Embryonic facial prominence (tissue), 1 donor: Measurements from ENCODE around the gene SLC8A3.

Source experiments
- DNase-seq: peaks from one replicate; pipeline ENCODE4 v3.0.0-alpha.2; 2016; ENCODE audit errors: extremely low spot score

Gene SLC8A3

DNA sequence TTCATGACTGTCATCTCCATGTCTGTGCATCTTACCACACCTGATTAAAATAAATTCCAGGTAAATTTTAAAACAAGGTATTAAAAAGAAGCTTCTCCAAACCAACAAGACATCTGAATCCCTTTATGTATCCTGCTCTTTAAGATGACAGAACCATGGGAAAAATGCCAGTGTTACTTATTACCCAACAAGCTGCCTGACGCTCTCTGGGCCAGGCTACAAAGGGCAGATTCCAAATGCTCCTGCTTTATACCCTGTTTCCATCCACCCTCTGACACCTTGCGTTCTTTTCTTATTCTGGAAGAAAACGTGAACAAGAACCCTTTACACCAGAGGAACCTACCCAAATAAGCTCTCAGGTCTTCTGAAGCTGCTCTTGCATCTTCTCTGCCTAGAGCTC lies 70.7 kb downstream of the SLC8A3 start:
- DNase-seq = no peak

DNA sequence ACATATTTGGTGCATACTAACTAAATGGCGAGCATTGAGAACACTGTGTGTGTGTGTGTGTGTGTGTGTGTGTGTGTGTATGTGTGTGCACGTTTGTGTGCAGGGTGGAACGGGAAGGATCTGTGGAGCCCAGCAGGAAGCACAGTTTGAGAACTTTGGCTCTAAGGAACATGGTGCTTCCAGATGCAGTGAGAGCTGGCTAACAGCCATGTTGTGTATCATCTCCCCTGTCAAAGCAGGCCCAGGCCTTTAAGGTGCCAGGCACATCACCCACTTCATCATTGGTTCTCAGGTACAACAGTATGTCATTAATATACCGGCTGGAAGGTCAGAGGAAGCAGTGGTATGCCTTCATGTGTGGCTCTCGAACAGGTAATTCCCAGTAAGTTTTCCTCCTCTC lies 72.5 kb downstream of the SLC8A3 start:
- no peak for DNase-seq

DNA sequence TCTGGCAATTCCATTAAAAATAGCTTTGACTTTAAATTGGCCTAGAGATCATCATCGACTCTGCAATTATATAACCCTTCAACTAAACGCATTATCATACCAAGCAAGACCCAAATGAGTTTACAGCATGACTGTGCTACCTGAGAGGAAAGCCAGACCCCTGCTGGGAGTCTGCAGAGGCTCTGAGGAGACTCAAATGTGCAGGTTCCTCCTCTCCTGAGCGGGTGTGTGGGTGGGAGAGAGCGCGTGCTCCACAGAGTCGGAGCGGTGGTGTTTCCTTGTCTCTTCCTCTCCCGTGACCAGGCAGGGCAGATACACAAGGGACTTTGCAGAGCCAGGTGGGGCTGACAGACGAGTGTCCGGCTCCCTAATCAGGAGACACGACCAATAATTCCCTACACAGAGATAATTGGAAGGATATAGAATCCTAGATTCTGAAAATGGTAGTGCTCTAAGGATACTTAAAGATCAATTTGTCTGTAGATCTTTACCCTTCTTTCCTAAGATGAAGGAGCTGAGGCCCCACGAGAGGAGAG lies 74.1 kb downstream of the SLC8A3 start:
- DNase-seq = no peak

DNA sequence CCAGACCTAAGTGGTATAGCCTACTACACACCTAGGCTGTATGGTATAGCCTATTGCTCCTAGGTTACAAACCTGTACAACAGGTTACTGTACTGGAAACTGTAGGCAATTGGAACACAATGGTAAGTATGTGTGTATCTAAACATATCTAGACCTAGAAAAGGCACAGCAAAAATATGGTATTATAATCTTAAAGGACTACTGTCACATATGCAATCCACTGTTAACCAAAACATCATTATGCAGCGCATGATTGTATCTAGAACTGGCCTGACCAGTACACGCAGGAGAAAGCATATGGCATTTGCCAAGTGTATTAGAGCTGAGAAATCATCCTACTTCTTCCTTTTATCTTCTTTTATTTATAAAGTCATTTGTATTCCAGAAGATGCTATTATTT lies 75.5 kb downstream of the SLC8A3 start:
- DNase-seq = no peak

DNA sequence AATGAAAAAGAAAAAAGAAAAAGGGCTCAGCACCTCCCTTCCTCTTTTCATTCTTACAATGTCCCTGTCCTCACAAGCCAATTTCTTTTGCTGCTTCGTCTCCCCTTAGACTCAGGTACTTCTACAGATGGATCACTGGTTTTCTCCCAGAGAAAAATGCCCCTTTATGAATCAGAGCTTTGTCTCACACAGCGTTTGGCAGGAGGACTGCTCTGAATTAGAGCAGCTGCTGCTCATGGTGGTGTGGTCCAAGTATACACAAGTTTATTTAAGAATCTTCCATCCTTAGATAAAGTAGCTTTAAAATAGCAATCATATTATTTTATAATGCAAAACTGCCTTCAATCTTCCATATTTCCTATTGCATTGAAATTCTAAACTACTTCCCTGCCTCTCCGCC lies 80.3 kb downstream of the SLC8A3 start:
- DNase-seq = no peak

DNA sequence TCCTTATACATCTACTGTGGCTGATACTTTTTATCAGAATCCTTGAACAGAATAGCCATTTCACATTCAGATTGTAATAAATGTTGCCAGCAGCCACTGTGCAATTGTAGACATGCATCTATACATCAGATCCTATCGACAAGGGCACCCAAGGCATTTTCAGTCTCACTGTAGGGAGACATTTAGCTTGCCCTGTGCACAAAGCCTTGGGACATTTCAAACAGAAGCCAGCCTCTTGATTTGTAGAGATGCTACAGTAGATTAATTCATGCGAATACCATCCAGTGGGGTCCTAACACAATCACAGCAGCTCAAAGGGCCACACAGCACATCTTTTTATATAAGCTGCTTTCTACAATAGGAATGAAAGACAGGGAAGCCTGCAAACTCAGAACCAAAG lies 81.4 kb downstream of the SLC8A3 start:
- DNase-seq = no peak

DNA sequence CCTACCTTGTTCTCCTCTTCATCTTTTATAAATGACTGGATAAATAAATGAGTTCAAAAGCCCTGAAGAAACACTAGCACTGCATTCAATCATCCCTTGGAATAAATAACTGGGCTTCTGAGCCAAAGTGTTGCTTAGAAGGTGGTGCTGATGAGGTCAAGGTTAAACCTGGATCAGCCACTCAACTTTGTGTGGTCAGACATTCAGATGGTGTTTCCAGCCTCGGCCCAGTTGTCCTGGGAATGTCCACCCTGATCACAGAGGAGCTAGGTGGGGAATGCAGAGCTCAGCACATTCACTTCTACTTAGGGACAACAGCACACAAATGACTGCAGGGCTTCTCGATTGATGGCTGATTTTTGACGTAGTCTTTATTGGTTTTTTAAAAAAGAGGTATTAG lies 88.7 kb downstream of the SLC8A3 start:
- no peak for DNase-seq

DNA sequence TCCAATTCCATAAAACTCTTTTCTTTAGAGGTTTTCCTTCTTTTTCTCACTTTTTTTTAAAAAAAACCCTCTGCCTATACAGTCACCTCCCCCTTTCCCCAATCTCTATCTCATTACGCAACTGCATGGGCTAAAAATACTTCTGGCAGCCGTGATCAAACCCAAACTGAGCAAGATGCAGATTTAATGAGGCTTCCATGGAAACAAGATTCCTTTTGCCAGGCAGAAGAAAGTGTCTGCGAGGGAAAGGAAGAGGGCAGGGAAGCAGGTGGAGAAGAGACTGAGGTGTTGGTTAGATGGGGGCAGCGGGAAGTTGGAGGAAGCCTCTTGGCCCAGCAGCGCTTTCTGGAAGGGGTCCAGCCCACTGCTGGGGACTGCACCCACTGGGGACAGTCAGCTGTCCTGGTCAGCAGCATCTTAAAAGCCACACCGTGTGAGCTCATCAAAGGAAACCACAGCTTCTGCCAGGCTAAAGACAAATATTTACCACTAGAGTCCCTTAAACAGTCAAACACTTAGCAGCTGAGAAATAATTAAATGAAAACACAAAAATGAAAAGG lies 90.4 kb downstream of the SLC8A3 start:
- DNase-seq = no peak

DNA sequence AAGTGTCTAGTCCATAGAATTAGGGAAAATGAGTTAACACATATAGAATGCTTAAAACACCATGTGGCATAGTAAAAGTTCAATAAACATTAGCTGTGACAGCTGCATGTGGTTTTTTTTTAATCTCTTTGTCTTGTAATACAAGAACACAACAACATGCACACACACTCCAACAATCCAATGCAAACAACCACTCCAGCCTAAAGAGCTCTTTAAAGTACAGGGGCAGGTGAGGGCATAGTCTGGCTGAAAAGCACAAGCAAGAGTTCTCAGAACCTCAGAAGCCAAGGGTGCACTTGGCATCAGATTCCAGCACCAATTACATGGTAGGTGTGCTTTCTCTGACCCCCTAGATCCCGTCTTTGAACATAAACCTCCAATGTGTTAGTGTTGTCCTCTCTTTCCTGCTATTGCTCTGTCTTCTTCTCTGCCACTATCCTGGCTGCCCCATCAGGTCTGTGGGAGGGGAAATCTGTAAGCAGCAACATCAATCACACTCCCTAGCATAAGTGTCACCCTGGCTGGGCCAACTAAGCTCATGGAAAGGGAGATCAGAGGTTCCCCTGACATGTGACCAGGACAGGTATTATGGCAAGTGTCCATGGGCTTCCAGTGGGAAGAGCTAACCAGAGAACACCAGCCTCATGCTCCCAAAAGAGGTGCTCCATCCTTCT lies 91.0 kb downstream of the SLC8A3 start:
- no peak for DNase-seq

DNA sequence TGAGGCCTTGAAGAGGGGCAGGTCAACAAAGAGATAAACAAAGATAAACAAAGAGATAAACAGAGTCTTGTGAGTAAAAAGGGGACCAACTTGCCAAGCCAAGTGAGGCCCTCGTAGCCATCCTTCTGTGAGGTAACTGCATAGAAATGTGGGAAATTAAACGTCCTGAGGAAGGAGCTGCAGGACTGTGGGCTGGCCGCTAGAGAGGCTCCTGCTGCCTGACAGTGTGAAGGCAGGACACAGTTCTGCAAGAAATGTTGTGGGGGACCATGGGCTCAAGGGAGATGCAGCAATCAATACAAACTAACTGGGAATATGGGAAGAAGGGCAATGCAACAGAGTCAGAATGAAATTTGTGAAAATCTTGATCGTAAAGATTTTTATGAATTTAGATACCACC lies 91.9 kb downstream of the SLC8A3 start:
- DNase-seq = no peak

DNA sequence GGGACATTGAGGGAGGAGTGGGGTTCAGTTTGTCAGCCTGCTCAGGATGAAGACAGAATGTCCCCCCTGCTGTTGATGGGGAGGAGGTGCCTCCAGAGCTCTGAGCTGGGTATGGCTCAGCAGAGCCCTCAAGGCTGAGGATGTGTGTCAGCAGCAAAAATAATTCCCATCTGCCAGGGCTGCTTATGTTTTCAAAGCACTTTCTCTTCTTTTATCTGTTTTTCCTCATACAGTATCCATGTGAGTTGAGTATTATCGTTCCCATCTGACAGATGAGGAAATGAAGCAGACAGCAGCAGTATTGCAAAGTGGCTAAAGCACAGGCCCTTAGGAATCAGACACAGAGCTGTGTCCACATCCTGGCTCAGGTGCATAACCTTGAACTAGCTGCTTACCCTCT lies 94.1 kb downstream of the SLC8A3 start:
- no peak for DNase-seq

DNA sequence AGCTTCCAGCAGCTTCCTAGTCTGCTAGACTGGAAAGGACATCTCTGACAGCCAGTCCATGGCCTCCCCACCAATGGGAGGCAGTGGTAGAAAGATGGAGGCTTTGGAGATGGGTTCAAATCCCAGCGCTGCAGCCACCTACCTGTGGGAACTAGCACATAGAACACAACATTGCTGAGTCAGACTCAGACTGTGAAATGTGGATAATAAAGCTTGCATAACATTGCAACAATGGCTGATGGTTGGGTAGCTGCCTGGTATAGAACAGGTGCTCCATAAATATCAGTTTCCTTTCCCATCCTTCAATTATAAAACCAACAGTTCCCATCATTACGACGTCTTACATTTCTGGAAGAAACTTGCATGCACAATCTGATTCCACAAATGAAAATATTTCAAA lies 94.6 kb downstream of the SLC8A3 start:
- DNase-seq = no peak

DNA sequence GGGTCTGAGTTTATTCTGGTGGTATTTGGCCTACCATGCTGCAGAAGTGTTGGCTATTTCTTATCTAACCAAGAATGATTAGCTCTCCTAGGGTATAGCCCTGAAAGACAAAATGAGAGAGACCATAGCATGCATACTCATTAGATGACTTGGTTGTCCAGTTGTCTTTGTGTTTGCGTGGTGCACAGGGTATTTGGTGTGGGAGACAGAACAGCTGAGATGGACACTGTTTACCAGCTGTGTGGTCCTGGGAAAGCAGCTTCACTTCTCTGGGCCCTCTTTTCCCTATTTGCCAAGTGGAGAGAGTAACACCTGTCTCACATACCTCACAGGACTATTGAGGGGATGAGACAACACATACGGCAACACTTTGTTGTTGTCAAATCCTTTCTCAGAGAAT lies 95.6 kb downstream of the SLC8A3 start:
- DNase-seq = no peak

DNA sequence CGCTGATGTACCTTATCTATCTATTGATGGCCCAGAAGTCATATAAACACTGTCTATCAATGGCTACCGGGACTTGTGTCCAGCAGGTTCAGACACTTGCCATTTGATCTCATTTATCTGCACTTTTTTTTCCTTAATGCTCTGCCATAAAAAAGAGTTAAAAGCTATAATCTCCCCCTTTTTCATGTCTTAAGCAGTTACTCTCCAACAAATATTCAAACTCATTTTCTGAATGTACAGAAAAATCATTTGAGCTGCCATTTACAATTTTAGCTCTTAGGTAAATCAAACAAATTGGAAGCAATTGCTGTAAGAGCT lies 101.4 kb downstream of the SLC8A3 start:
- no peak for DNase-seq

DNA sequence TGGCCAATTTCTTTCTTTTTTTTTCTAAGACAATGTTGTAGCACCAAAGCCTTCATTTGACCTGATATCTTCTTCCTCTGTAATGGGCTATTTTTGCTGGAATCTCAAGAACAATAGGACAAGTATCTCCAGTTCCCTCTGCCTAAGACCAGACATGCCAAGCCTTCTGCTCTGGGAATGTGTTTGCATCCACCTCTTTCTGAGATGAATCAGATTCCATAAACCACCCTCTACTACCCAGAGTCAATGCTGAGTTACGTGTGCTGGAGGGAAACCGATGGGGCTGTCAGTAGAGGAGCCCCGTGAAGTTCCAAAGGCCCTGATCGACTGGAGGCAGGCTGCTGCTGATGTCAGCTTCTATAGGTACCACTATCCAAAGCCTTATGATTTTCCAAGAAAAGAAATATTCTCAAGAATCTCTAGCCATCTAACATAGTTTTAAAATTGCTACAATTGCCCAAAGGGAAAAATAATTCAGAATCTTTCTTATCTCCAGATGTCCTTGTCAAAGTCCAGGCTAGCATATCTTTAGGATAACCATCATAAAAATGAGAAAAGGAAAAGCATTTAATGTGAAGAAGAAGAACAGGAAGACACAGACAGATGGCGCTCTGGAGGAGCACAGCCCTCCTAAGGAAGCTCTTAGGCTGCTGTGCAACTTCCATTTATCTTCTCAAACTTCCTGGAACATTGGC lies 101.9 kb downstream of the SLC8A3 start:
- no peak for DNase-seq

DNA sequence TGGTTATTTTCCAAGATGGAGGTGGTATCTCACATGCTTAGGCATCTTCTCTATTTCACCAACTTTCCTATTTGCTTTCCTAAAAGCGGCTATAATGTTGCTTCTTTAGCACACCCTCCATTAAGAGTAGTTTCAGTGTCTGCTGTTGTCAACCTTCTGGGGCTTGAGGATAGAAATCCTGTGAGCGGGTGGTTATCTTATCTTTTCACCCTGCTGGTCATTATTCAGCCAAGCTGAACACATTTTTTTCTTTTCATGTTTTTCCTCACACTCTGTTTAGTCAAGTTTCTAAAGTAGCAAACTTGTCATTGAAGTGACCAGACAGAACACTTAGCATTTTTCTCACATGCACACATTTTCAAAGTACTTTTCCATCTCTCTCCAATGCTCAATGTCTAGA lies 104.5 kb downstream of the SLC8A3 start:
- DNase-seq = no peak

DNA sequence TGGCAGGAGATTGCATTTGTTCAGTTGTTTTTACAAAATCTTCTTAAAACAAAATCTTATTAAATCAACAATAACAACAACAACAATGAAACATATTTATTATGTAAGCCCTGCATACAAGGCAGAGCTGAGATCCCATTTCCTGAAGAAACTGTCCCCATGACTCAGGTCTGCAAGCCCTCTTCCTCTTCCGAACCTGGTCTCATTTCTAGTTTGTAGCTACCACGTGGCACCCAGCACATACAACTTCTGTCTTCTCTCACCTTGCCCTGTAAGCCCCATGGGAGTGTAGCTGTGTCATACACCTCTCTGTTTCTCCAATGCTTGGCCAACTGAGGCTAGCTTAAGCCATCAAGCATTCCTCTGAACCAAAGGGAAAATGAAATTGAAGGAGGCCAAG lies 106.4 kb downstream of the SLC8A3 start:
- no peak for DNase-seq

DNA sequence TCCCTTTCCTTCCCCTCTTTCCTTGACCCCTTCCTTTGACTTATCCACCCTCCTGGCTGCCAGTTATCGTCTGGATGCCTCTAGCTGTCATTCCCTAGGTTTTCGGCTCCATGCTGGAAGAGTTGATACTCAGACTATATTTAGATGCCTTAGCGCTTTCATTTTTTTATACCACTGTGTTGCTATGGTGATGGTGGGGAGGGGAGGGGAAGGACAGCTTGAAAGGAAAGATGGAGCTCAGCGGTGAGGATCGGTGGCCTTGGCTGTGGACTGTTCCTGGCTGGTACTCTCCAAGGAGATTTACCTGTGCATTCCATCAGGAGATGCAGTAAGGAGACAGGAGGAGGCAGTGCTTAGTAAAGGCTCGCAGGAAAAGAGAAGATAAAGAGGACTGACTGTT lies 108.7 kb downstream of the SLC8A3 start:
- no peak for DNase-seq

DNA sequence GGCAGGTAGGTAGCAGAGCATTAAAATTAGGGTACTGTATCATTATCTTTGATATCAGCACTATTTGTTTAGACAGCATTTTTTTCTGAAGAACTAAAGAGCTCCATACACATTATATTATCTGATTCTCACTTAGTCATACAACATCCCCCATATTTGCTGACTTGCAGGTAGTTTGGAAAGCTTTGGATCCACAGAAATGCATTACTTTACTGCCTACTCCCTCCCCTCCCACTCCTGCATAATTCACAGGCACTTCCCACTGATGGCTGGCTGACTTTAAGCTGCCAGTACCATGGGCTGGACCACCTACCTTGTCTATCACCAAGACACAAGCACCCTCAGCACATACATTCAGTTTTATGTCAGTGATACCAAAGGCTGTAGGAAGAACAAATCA lies 110.4 kb downstream of the SLC8A3 start:
- DNase-seq = no peak

DNA sequence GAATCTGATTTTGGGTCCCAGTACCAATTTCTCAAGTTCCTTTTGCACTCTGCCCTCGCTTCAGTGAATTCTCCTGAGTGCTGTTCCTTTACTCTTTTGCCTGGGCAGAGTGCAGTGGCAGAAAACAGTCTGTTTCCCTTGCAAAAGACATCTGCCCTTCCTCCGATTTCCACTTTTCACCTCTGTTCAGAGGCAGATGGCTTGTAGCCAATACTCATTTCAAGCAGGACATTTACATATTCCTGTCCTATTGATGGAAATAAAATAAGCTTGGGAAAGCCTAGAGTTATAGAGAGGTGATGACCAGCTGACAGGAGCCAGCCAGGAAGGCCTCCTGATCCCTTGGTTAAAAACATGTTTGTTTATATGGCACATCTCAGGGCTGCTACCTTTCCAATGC lies 111.0 kb downstream of the SLC8A3 start:
- no peak for DNase-seq

DNA sequence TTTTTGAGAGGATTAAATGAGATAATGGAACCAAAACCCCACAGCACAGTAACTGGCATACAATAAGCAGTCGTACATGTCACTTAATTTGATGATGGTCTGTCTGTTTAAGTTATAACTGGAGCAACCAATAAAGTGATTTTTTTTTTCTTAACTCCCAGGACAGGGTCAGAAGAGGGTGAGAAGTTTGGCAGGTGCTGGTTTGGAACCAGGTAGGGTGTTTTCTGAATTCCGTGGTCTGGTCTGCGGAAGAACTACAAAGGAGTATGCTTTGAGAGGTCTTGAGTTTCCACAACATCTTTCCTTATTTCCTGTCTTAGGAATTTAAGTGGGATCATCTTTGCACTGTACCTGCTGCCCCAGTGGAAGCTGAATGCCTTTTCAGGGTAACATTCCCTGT lies 111.7 kb downstream of the SLC8A3 start:
- DNase-seq = no peak

DNA sequence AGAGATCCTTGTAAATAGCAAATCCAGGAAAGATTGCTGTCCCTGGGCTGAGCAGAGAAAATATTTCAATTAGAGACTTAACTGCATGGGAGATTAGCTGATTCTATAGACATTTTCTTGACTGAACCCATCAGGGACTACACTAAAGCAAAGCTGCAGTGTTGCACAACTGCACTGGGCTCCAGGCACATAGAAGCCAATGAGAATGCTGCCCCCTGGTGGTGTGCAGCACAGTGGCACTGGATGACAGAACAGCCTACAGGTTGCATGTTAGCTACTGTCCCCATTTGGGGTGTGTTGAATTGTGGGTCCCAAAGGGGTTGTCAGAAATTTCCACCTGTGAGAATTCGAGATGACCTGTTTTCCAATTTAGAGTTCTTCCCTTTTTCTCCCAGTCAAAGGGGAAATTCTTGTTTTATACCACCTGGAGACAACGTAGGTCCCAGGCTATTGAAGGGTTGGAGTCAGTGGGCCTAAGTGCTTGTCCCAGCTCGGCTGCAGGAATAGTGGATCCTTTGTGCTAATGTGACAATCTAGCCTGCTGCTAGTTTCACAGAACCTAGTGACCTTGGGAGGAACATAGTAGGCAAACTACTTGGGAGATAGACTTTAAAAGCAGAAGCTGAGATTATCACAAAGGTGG lies 114.7 kb downstream of the SLC8A3 start:
- DNase-seq = no peak

DNA sequence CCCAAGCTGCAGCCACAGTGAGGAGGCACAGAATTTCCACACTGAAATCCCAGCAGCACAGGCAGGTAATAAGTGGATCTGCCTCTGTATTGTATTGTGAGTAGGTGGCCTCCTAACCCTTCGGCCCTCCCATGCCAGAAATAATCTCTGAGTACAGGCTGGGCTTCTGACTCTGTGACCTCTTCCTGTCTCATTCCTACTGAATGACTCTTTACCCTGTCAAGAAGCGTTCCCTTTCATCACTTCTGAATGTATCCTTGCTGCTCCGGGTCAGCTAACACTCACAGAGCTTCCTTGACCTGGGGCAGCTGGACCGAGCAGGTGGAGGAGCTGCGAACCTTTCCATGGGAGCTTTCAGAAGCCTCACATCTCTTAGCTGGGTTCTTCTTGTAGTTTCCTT lies 119.6 kb downstream of the SLC8A3 start:
- no peak for DNase-seq
